Measurements from ENCODE around the gene TBC1D1.

The TBC1D1 gene

DNA sequence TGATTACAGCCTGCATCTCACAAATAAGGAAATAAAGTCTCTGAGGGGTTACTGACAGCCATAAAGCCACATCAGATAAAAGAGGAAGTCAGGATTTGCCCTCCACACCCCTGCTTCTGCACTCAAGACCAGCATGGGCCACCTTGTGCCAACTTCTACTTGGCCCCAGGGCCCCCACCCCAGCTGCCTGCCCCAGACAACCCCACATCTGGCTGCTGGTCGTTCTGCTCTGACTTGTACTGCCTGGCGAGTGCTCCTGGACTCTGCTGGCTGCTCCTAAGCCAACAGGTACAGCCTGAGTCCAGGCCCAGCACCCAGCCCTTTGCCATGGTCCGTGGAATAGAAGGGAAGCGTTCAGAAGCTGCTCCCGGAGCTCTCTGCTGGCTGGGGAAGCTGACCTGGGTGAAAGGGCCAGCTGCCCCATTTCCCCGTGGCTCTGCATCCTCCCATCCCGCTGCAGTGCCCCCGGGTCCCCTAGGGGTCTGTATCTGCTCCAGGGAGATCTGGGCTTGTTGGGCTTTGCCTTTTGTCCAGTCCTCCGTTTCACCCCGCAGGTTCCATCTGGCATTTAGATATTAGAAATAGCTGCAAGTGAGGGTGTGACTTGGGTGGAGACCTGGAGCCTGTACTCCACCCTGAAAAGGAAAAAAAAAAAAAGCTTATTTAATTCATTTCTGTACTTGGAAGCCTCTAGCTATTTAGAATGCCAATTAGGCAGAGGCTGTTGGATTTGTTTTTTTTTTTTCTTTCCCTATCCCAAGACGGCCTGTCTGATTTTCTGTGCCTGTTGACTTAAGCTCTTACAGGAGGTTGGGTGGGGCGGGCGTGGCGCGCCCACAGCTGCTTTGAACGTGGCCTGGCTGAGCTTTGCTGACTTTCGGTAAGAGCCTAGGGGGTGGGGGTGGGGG is 264.1 kb downstream of the TBC1D1 start:
- no peak for DNase-seq

DNA sequence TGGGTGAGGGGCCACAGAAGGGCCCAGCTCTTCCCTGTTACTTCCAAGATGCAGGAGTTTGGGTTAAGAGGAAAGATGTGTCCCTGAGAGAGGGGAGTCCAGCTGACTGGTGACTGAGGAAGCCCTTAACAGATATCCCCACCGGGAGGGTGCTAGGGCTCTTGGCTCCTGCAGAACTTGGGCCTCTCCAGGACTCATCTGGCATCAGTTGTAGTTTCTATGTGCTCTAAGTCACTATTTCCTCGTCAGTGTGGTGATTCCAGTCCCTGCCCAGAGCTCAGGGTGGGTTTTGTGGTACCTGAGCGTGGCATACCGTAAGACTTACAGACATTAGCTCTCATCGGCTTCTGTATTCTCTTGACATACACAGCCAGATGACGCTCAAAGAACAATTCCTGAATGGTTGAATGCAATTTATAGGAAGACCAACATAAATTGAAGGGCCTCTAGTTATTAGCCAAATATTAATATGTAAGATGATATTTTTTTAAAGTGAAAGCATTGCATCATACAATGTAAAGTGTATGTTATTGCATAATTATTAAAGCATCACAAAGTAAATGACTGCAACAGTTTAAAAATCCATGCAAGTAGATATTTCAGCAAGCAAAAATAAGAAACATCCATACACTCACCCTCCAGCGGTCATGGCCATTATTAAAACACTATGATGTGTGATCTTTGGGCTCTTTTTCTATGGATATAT is 264.9 kb downstream of the TBC1D1 start:
- no peak for DNase-seq

DNA sequence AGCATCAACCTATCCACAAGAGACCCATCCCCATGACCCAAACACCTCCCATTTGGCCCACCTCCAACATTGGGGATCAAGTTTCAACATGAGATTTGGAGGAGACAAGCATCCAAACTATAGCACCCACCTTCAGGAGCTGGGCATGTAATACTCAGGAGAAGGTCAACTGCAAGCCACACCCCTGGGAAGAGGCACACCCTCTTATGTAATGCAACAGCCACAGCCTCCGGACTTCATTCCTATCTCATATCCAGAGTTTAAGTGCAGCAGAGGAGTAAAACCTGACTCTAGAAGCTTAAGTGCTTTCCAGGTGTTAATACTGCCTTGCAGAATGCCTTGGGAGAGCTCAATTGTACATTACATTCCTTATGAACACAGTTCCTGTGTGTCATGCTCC is 266.7 kb downstream of the TBC1D1 start:
- DNase-seq, result no peak

DNA sequence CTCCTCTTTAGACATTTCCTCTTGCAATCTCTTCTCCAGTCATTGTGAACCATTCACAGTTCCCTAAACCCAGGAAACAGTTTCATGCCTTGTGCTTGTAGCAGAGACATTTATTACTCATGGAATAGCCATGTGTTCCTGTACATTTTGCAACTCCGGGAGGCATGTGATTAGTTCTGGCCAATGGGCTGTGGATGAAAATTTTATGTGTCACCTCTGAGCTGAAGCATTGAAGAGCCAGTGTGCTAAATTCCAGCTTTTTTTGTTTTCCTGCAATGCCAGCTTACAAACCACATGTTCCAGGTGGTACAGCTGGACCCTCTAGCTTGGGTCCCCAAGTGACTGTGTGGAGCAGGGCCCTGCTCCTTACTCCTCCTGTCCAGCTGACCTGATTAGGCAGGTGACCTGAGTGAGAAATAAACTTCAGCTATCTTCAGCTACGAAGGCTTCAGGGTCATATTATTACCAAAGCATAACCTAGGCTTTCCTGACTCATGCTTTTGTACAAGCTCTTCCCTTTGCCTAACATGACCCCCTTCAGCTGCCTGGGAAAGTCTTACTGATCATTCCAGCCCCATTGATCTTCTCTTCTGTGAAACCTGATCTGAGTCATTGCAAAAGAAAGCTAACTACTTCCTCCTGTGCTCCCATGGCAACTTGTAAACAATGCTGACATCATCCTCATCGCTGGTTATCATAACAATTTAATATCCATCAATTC is 269.8 kb downstream of the TBC1D1 start:
- DNase-seq, result no peak

DNA sequence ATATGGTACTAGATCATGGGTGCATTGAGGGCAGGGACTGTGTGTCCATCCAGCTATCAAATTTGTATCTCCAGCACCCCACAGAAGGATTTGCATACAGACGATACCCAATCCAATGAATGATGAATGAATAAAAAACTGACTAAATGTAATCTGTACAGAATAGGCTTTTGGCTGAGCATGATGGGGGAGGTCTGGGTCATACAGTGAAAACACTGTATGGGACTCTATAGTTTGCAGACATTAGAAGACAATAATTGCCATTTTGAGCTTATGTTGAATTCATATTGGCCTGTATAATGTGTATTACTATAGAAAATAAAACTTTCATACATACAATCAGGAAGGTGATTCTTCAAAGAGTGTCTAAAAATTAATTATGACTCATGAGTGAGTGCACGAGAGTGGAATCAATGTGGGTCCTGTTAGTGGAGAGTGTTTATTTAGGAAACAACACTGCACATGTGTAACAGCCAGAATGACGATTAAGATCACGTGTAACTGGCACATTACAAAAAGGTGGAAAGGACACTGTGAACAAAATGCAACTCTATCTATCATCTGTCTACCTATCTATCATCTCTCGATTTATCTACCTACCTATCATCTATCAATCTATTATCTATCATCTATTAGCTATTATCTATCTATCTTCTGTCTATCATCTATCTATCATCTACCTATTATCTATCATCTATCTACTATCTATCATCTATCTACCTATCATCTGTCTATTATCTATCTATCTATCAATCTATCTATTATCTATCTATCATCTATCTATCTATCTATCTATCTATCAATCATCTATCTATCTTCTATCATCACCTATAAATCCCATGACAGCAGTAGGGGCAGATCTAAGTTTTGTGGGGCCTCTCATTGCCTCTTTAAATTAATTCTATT is 270.6 kb downstream of the TBC1D1 start:
- no peak for DNase-seq

DNA sequence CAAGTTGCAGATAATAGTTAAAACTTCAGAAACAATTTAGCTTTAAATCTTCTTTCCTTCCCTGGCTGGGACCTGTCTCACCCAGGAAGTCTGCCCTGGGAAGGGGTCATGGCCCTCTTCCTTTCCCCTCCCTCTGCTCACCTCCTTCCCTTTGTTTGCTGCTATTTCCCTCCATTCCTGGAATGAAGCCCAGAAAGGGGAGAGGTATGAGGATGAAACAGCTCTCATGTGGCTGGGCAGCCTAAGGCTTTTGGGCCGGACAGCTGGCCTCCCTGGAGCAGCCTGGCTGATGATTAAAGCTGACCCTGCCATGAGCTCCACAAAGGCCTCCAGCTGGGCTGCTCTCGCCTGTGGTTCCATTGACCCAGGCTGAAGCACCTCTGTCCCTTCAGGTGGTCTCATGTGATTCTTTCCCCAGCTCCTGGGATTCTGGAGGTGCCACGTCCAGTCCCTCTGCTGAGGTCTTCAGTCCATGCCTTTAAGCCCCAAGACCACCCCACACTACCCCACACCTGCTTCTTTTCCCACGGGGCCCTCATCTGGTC is 271.4 kb downstream of the TBC1D1 start:
- no peak for DNase-seq

DNA sequence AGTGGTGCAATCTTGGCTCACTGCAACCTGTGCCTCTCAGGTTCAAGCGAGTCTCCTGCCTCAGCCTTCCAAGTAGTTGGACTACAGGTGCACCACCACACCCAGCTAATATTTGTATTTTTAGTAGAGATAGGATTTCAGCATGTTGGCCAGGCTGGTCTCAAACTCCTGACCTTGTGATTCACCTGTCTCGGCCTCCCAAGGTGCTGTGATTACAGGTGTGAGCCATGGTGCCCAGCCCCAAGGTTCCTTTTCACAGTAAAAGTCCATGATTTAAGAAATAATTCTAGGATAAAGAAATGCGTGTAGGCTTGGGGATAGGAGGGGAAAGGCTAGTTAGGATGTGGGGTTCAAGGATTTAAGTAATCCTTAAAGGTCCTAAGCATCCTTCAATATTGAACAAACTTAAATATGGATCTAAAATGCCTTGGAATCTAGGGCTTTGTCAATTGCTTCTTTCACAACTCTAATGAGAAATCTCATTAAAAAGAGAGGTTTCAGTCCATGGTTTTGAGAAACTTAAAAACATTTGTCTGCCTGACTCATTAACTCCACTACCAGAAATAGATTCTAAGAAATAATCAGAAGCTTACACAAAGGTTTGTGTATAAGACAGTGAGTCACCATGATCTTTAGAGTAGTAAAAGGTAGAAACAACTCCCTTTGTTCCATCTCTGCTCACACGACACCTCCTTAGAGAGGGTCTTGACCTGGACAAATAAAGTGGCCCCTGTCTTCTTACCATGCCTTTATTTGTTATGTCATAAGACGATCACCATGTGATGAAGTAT is 272.5 kb downstream of the TBC1D1 start:
- DNase-seq, result no peak

DNA sequence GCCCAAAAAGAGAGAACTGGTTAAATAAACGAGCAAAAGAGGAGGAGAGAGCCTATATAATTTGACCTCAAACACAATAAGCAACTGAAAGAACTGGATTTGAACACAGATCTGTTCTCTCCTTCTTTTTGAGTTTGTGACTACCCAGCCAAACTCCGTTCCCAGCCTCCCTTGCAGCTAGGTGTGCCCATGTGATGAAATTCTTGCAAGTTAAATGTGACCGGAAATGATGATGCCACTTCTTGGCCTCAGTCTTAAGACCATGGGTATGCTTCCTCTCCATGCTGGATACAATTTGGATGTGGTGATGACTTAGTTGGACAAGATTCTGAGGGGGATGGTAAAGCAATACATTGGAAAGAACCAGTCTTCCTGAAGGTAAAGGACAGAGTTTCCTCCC is 273.5 kb downstream of the TBC1D1 start:
- no peak for DNase-seq

DNA sequence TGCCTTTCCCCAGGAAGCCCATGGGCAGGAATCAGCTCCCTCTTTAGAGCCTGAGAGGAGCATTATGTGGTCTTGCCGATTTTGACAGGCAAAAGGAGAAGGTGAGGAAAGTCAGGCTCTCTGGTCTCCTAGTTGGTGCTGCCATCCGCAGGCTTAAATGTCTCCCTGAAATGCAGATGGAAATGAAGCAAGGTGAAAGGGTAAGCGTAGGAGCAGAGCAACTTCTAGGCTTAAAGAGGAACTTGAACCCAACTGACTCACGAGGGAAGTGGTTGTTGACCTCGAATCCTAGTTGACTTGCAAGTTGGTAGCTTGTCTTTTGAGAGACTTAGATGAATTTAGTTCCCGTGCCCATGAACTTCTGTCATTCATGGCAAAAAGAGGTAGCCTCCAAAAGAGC is 275.2 kb downstream of the TBC1D1 start:
- DNase-seq, result no peak

DNA sequence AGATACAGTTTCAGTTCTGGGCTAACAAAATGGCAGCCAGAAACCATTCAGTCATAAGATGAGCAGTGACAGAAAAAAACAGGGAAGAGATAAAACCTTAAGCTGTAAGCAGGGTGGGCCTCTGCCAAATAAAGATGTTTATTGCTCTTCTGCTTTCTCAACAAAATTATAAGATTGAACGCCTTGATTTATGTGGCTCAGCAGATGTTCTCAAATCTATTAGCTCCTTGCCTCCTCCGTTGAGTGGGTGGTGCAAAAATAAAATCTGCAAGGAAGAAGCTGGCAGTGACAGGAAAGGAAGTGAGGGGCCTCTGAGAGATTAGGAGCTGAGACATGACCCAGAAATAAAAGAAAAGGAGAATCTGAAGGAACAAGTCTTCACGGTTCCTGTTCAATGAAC is 275.9 kb downstream of the TBC1D1 start:
- DNase-seq, result no peak

DNA sequence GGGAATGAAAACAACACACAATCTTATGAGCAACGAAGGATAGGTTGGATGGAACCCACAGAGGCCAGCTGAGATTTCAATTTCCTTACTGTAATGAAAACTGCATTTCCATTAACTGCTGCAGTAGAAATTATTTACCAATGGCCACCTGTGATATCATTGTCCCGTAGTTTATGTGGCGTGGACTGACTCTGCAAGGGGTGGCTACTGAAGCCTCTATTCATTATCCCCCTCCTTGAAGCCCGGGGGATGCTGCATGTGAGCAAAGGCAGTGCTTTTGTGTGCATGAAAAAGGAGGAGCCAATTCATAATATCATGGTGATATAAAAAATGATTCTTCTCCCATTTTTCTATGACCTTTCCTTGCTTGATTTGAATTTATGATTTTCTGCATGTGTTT is 277.1 kb downstream of the TBC1D1 start:
- no peak for DNase-seq

DNA sequence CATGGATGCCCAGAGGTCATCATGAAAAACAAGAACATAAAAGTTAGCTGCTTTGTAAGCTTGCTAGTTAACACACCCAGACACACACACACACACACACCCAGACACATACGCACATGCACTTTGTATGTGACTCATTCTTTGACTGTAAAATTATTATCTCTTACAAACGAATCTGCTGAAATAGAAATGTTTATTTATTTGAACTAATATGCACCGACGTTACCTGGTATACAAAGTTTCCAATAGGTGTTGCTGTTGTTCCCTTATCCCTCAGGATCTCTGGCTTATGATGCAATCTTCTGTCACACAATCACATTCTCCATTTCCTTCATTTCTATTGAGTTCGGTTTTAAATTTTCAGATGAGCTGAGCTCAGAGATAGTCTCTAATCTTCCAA is 278.6 kb downstream of the TBC1D1 start:
- no peak for DNase-seq

DNA sequence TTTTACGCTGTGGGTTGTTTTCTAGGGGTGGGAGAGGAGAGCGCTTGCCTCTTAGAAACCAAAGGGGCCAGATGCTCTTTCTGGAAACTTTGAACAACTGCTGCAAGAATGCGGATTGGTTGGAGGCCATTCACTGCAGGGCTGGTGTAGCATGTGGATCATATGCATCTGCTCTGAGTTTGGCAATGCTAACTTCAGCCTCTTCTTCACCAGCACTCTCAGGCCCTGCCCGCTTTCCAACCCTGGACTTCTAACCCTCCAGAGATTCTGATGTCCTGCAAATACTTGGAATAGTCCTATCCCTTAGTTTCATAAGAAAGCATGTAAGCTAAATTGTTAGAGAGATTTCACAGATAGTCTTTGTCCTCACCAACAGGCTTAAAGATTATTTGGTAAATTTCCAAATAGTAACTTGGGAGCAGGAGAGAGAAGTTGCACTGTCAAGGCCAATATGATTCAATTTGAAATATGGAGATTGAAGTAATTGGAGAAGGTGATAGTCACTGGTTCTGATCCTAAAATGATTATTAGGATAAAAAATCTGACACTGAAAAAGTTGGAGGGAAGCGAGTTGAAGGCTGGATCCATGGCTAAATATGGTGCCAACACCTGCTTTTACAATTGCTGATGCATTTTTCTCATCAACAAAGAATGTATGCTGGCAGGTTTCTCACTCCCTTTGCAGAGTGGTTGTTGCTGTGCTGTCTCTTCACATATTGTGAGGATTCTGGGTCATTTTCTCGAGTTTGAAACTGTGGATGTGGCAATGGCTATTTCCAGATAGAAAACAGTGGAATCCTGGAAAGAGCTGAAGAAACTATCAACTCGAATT is 279.7 kb downstream of the TBC1D1 start:
- no peak for DNase-seq

DNA sequence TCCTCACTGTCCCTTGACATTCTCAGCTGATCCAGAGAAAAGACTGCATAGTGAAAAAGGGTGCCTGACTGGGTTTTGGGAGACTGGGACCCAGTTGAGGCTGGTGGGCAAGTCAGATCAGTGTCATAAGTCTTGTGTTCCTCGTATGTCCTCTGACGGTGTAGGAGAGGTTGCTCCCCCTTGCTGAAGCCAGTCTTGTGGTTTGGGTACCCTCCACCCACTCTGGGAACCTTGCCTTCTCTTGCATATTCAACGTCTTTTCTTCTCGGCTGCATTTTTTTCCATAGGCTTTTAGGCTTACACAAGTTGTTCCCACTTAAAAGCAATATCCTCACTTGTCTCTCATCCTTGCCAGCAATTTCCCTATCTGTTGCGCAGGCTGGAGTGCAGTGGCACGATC is 281.2 kb downstream of the TBC1D1 start:
- no peak for DNase-seq

DNA sequence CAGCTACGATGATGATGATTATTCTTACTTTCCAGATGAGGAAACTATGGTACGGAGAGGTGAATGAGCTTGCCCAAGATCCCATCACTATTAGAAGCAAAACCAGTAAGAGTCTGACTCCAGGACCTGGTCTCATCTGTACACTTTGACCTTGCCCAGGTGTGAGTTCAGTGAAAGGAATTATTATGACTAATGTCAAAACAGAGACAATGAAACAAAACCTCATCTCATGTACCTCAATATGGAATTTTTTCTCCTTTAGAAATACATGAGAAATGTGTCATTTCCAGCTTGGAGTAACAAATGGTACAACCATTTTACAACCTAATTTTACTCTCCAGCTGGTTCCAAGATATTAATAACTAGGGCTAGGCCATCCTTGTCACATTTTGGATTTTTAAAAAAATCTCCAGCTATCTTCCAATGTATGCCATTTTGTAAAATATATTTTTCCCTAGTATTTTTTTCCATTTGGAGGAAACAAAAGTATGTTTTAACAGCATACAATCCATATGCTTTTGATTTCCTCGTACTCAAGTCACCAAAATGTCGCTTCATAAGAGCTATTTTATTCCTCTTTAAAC is 283.1 kb downstream of the TBC1D1 start:
- no peak for DNase-seq

DNA sequence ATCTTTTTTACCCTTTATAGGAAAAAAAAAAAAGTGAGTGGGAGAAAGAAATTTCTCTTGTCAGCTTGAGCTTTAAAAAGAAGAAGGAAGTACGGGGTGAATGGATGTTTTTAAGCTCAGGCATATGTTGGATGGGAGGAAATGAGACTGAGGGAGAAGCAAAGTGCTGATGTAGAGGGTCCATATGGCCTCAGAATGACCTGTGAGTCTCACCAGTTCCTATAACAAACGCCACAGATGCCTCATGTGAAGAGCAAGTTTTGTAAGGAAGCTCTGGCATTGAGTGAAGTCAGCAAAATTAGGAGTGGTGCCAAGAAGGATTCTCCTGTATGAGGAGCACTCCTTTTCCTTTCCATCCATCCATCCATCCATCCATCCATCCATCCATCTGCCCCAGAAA is 283.9 kb downstream of the TBC1D1 start:
- DNase-seq, result no peak

DNA sequence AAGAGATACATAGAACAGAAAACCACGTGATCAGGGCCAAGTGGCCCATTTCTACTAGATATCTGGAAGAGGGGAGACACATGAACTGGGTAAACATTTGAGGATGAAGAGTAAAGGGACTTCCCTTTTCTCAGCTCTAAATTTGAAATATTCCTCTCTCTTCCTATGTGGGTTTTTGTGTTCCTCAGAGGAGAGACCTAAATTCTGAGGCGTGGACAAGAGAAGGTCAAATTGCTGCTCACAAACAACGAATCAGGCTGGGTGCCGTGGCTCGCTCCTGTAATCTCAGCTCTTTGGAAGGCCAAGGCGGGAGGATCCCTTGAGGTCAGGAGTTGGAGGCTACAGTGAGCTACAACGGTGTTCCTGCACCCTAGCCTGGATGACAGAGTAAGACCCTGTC is 285.3 kb downstream of the TBC1D1 start:
- no peak for DNase-seq

DNA sequence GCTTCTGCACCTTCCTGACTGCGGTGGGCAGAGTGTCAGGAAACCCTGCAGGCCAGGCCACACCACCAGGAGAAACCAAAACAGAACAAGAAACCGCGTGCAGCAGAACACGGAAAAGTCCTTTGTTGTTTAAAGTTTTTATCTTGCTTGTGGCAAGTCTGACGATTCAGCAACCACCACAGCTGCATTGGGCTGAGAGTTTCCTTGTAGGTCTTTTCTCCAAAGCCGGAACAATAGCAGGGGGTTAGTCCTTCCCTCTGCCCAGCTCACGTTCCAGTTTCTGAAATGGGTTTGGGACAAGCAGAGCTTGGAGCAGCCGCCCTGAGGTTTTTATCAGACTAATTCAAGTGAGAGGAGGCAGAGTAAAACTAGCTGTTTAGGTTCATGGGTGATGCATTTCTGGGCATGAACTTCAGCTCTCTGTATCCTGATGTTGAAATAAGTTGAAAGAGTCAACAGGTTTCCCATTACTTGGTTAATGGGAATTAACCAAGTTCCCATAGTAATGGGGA is 286.2 kb downstream of the TBC1D1 start:
- DNase-seq, result no peak

DNA sequence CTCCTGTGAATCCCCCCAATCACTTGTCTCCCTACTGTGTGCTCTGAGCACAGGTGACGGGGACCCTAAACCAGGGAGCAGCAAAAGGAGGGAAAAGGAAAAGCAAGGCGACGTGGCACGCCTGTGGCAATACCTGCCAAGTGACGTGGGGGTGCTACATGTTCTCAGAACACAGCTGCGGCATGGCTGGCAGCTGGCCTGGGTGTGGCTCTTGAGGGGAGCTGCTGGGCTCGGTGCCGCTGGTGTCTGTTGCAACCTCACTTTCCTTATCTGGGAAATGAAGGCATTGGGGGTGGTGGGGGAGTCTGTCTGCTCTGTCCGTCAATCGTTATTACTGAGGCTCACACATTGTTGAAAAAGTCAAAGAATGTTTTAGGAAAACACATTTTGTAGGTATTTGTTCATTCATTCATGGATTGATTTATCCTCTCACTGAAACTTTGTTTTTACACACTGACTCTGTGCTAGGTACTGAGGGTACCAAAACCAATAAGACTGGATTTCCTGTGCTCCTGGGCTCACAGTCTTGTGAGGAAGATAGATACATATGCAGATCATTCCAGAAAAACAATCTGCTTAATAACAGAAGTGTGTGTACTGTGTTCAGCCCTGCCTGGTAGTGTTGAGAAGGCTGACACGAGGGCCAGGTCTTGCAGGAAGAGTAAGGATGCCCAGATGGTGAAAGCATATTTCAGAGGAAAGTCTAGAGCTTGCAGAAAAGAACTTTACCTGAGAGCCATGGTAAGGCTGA is 286.9 kb downstream of the TBC1D1 start:
- no peak for DNase-seq
